ENCODE measurements around the gene KIAA1549. TPM values are rescaled to one million over a fixed set of nuclear protein-coding genes. Genes with fewer than 3 reads are reported as not detected.

The KIAA1549 gene
- total and polyA plus RNA-seq, 10 of the 15 experiments (the other 5 are each of a cell fraction or from before 2014, with no cell fraction given) = 0.02 to 0.82 (median 0.22) TPM

GRCh38 chr7:138979988-138980562, 1.1 kb downstream of the KIAA1549 start:
- peak overlapping the region; percentile 73; the same call in 1 of the 2 replicates for H3K4me3 ChIP-seq
- BruUV-seq (replicated peaks) = no TSS peak

DNA sequence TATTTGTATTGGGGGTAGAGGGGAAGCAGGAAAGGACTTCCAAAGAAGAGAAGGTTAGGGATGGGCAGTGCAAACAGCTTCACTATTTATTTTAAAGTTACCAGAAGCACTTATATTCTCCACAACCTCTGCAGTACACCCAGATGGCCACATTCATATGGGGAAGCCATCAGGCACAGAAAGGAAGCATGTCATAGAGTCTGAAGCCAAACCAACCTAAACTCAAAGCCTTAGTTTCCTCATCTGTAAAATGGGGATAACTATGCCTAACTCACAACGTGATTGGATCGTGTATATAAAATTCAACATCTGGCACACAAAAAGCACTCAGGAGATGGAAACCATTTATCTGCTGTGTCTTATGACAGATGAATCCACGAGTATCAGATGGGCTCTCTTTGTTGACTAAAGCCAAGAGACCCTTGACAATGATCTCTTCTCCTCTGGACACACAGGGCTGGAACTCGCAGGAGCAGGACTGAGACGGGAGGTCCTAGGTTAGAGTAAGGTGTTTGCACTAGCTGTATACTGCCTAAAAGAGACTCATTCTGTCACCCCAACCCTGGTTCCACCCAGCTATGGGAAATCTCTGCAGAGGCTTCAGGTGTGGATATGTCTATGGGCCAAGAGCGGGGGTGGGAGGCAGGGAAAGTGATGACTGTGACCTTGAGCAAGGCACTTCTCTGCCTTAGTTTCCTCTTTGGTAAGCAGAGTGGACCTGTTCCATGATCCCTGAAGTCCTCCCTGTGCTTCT, 1.8 kb downstream of the KIAA1549 start:
- no peaks in the 10 kb centered on the region for H3K79me2 ChIP-seq (ENCODE audit: control insufficient read depth, insufficient read depth, low read length)
- H3K27ac ChIP-seq (ENCODE audit: control insufficient read depth, insufficient read depth) = no peak overlapping the region
- no peak overlapping the region for H3K4me2 ChIP-seq (ENCODE audit: control insufficient read depth, insufficient read depth)
- peaks cover 8% of the 10 kb centered on the region in 2 experiments for H3K27me3 ChIP-seq (replicated peaks in 1 of 2; ENCODE audit: control insufficient read depth in 2 of 2, insufficient read depth in 2 of 2, low read length in 1 of 2)
- DNase-seq (ENCODE audit: low read depth, low spot score) (no peak), FAIRE-seq (no peak), ATAC-seq (peak; percentile 79)
- ChIA-PET CTCF (interaction anchor here (1.0 to 1.5 kb wide), 3 partner anchors 44 to 93 kb away, joined by 3 to 10 read pairs (median 5); no protein-coding TSS in a partner anchor), RAD21 (ENCODE audit: unreplicated experiment) (interaction anchor here (1.4 kb wide), 1 partner anchor 92 kb away, joined by 3 read pairs; no protein-coding TSS in a partner anchor), SMC1A (ENCODE audit: uncharacterized antibody, unreplicated experiment) (interaction anchor here (2.2 kb wide), 1 partner anchor 93 kb away, joined by 8 read pairs; no protein-coding TSS in a partner anchor), POLR2A (no interaction called here)
- H2AFZ ChIP-seq (ENCODE audit: control insufficient read depth, low read depth, low read length) = no peak overlapping the region
- in situ Hi-C loops (cut with MboI) = no loop called here
- no peaks in the 10 kb centered on the region for H3K36me3 ChIP-seq (ENCODE audit: control insufficient read depth in 2 of 2, insufficient read depth in 2 of 2, low read length in 1 of 2)
- no peaks in the 10 kb centered on the region for H3K4me1 ChIP-seq (ENCODE audit: control insufficient read depth, insufficient read depth, low read length)
- TF ChIP-seq CTCF (IDR thresholded peaks at IDR 0.05 in 2 of 3, conservative IDR thresholded peaks at IDR 0.05 in 1 of 3; ENCODE audit: control insufficient read depth in 2 of 3, extremely low read depth in 1 of 3, insufficient read depth in 1 of 3, low read depth in 3 of 3, low read length in 3 of 3) = peak in 1 of 3 experiments; percentile 35; a peak in 1 of 6 replicates
- no peak for TF ChIP-seq HDAC2 (IDR thresholded peaks at IDR 0.05)
- H3K9ac ChIP-seq (ENCODE audit: control insufficient read depth, insufficient read depth, low read length) = no peak overlapping the region
- H3K9me3 ChIP-seq (replicated peaks; ENCODE audit: control insufficient read depth, insufficient read depth, low read length) = no peaks in the 10 kb centered on the region
- H4K20me1 ChIP-seq (ENCODE audit: control insufficient read depth, insufficient read depth) = no peaks in the 10 kb centered on the region
- BruUV-seq (replicated peaks) = no TSS peak
- H3K4me3 ChIP-seq = no peak overlapping the region
- 72% methylated on average over 6 of the region's 6 CpGs for WGBS (ENCODE audit: insufficient coverage, insufficient replicate concordance, low lambda C conversion rate, missing lambda C conversion rate)
- intact Hi-C loops (cut with micrococcal nuclease; ENCODE audit: unreplicated experiment) = no loop called here

More at GRCh38 chr7:138979988-138980562, 1.1 kb downstream of the KIAA1549 start:
- Histone ChIP-seq H3K4me2 (ENCODE audit: control insufficient read depth, insufficient read depth) (peak overlapping the region; percentile 68), H3K9me3 (replicated peaks; ENCODE audit: control insufficient read depth, insufficient read depth, low read length) (no peaks in the 10 kb centered on the region), H3K4me1 (ENCODE audit: control insufficient read depth, insufficient read depth, low read length) (no peaks in the 10 kb centered on the region), H3K36me3 (ENCODE audit: control insufficient read depth in 2 of 2, insufficient read depth in 2 of 2, low read length in 1 of 2) (no peaks in the 10 kb centered on the region), H3K27ac (ENCODE audit: control insufficient read depth, insufficient read depth) (no peak overlapping the region), H3K79me2 (ENCODE audit: control insufficient read depth, insufficient read depth, low read length) (no peaks in the 10 kb centered on the region), H4K20me1 (ENCODE audit: control insufficient read depth, insufficient read depth) (no peaks in the 10 kb centered on the region), H3K27me3 (replicated peaks in 1 of 2; ENCODE audit: control insufficient read depth in 2 of 2, insufficient read depth in 2 of 2, low read length in 1 of 2) (peaks cover 8% of the 10 kb centered on the region in 2 experiments), H3K9ac (ENCODE audit: control insufficient read depth, insufficient read depth, low read length) (no peak overlapping the region), H2AFZ (ENCODE audit: control insufficient read depth, low read depth, low read length) (no peak overlapping the region)
- TF ChIP-seq EZH2 (IDR thresholded peaks at IDR 0.05; ENCODE audit: borderline replicate concordance, control insufficient read depth, low read depth, low read length) = no peak
- no peak for TF ChIP-seq NR2C2 (IDR thresholded peaks at IDR 0.05; ENCODE audit: borderline replicate concordance, control insufficient read depth, insufficient read length, low read depth)
- no peak for TF ChIP-seq RBBP5 (conservative IDR thresholded peaks at IDR 0.05)
- TF ChIP-seq GATAD2B (conservative IDR thresholded peaks at IDR 0.05; ENCODE audit: low read depth) = no peak
- no peak for TF ChIP-seq NBN (IDR thresholded peaks at IDR 0.05)
- ATAC-seq (no peak), DNase-seq (ENCODE audit: low read depth, low spot score) (no peak), FAIRE-seq (no peak)
- intact Hi-C loops (cut with micrococcal nuclease; ENCODE audit: unreplicated experiment) = loop anchor here (1.0 kb wide), 1 partner anchor 94 kb away; no protein-coding TSS in a partner anchor
- POLR2A ChIA-PET = no interaction called here
- RAD21 ChIA-PET (ENCODE audit: unreplicated experiment) = no interaction called here
- 76% methylated on average over 9 of the region's 9 CpGs for WGBS (ENCODE audit: insufficient coverage, insufficient replicate concordance, low lambda C conversion rate, missing lambda C conversion rate)
- in situ Hi-C loops (cut with MboI) = loop anchor here (5.0 kb wide), 1 partner anchor 93 kb away; no protein-coding TSS in a partner anchor
- SMC1A ChIA-PET (ENCODE audit: uncharacterized antibody, unreplicated experiment) = interaction anchor here (2.2 kb wide), 1 partner anchor 94 kb away, joined by 8 read pairs; no protein-coding TSS in a partner anchor
- CTCF ChIA-PET = interaction anchor here (1.1 to 1.5 kb wide), 3 partner anchors 26 to 94 kb away, joined by 3 to 10 read pairs (median 3); no protein-coding TSS in a partner anchor
